A673 (cell line): ENCODE data around the gene RANBP3. TPM values are rescaled to one million over a fixed set of nuclear protein-coding genes. Genes with fewer than 3 reads are reported as not detected.

Experiments
- BruUV-seq: library from RNA; stranded (reverse); fragments of 400-500 nt; replicated peaks from 2 replicates; lab custom pipeline; 2021; lab: Mats Ljungman, UMichigan
- CTCF ChIA-PET: fragments of 300-600 bp; sonication (Branson Sonifier 250); formaldehyde crosslinking; loops from one replicate; lab custom pipeline; 2022; ENCODE audit warnings: antibody characterized with exemption; lab: Charles Lee
- POLR2A ChIA-PET: fragments of 300-600 bp; sonication (Branson Sonifier 250); formaldehyde crosslinking; loops from one replicate; lab custom pipeline; 2022; ENCODE audit warnings: antibody characterized with exemption; ENCODE audit not compliant: low non-redundant PET; lab: Charles Lee
- DNase-seq: peaks from one replicate; pipeline ENCODE4 v3.0.0-alpha.2; 2015; ENCODE audit warnings: low spot score
- H3K27ac ChIP-seq: fragments of 200-600 bp; sonication (generic); 2 replicates; pipeline ENCODE4 v1.5.1; 2016; ENCODE audit warnings: mixed run types, low read depth, mild to moderate bottlenecking, mixed read lengths, antibody characterized with exemption, low read length; ENCODE audit not compliant: poor library complexity, severe bottlenecking
- H3K27me3 ChIP-seq: fragments of 200-600 bp; sonication (generic); replicated peaks from 2 replicates; pipeline ENCODE4 v1.6.1; 2017; ENCODE audit warnings: mixed run types, low read depth, mild to moderate bottlenecking, mixed read lengths, antibody characterized with exemption, low read length; ENCODE audit not compliant: insufficient read depth, poor library complexity
- H3K36me3 ChIP-seq: fragments of 200-600 bp; sonication (generic); 2 replicates; pipeline ENCODE4 v1.6.1; 2016; ENCODE audit warnings: mixed run types, mild to moderate bottlenecking, mixed read lengths, antibody characterized with exemption, low read length; ENCODE audit not compliant: insufficient read depth, poor library complexity, severe bottlenecking
- H3K4me1 ChIP-seq: fragments of 200-600 bp; sonication (generic); 2 replicates; pipeline ENCODE4 v1.6.1; 2017; ENCODE audit warnings: mixed run types, mild to moderate bottlenecking, mixed read lengths, antibody characterized with exemption, low read length; ENCODE audit not compliant: insufficient read depth, poor library complexity, severe bottlenecking
- H3K4me3 ChIP-seq: fragments of 200-600 bp; sonication (generic); 2 replicates; pipeline ENCODE4 v1.5.1; 2016; ENCODE audit warnings: low read depth, mixed run types, mild to moderate bottlenecking, mixed read lengths, low read length; ENCODE audit not compliant: poor library complexity, severe bottlenecking
- H3K9me3 ChIP-seq: fragments of 200-600 bp; sonication (generic); 2 replicates; pipeline ENCODE4 v1.6.1; 2016; ENCODE audit warnings: mixed run types, low read depth, mild to moderate bottlenecking, mixed read lengths, antibody characterized with exemption, low read length; ENCODE audit not compliant: poor library complexity, severe bottlenecking
- CTCF ChIP-seq: fragments of 300-800, 200-600 bp; sonication (generic); conservative IDR thresholded peaks from 2 replicates; pipeline ENCODE4 v1.5.1; 2017; ENCODE audit warnings: low read depth, mild to moderate bottlenecking, antibody characterized with exemption, low read length, moderate library complexity, mixed read lengths
- EZH2 ChIP-seq: fragments of 200-600 bp; sonication (generic); IDR thresholded peaks from 2 replicates; pipeline ENCODE4 v1.6.1; 2017; ENCODE audit warnings: borderline replicate concordance, low read depth, mild to moderate bottlenecking, mixed read lengths, antibody characterized with exemption, low read length; ENCODE audit not compliant: poor library complexity, severe bottlenecking
- intact Hi-C: fragments of 100-400 bp; cut with micrococcal nuclease; formaldehyde crosslinking; loops from one replicate; pipeline ENCODE4 v1.10.0; 2022; ENCODE audit not compliant: unreplicated experiment
- total RNA-seq: library from RNA; stranded (reverse); gene quantifications from 2 replicates; pipeline ENCODE4 v1.2.3, GENCODE V29; 2021

RANBP3 gene
- total RNA-seq, 1 experiment from 2014 or later, result 130 TPM

- H3K27ac ChIP-seq, result peak overlapping the region; percentile 21
- POLR2A ChIA-PET, result no interaction called here
- H3K27me3 ChIP-seq, result no peaks in the 10 kb centered on the region
- TF ChIP-seq CTCF (no peak), EZH2 (no peak)
- intact Hi-C loops, result no loop called here
- H3K4me1 ChIP-seq, result peaks cover 3% of the 10 kb centered on the region
- peak overlapping the region; percentile 31 for H3K4me3 ChIP-seq
- no peaks in the 10 kb centered on the region for H3K9me3 ChIP-seq
- CTCF ChIA-PET, result interaction anchor here (0.5 to 1.5 kb wide), 3 partner anchors 22 to 1107 kb away, joined by 3 to 4 read pairs (median 4); no protein-coding TSS in a partner anchor
- DNase-seq, result peak; percentile 64
- BruUV-seq, result no TSS peak
- no peaks in the 10 kb centered on the region for H3K36me3 ChIP-seq
Measured at GRCh38 chr19:5990289-5990797, 12.4 kb upstream of the RANBP3 start.

GRCh38 chr19:5989388-5990074, 11.6 kb upstream of the RANBP3 start:
- no peaks in the 10 kb centered on the region for H3K9me3 ChIP-seq
- ChIA-PET CTCF (interaction anchor here (0.5 to 1.5 kb wide), 4 partner anchors 22 to 367 kb away, joined by 3 to 9 read pairs (median 6); no protein-coding TSS in a partner anchor), POLR2A (no interaction called here)
- DNase-seq, result no peak
- H3K36me3 ChIP-seq, result no peaks in the 10 kb centered on the region
- no peak overlapping the region for H3K4me3 ChIP-seq
- H3K27ac ChIP-seq, result peak overlapping the region; percentile 21
- BruUV-seq, result no TSS peak
- intact Hi-C loops, result no loop called here
- H3K27me3 ChIP-seq, result no peaks in the 10 kb centered on the region
- TF ChIP-seq EZH2 (no peak), CTCF (no peak)
- H3K4me1 ChIP-seq, result peaks cover 8% of the 10 kb centered on the region

- TF ChIP-seq EZH2 (no peak), CTCF (no peak)
- H3K27me3 ChIP-seq, result no peaks in the 10 kb centered on the region
- no TSS peak for BruUV-seq
- no peak overlapping the region for H3K27ac ChIP-seq
- DNase-seq, result peak; percentile 54
- H3K4me3 ChIP-seq, result no peak overlapping the region
- CTCF ChIA-PET, result interaction anchor here (0.5 to 1.2 kb wide), 5 partner anchors 34 to 368 kb away, joined by 3 to 9 read pairs (median 3); no protein-coding TSS in a partner anchor
- H3K9me3 ChIP-seq, result no peaks in the 10 kb centered on the region
- no peaks in the 10 kb centered on the region for H3K36me3 ChIP-seq
- intact Hi-C loops, result no loop called here
- POLR2A ChIA-PET, result no interaction called here
- peaks cover 14% of the 10 kb centered on the region for H3K4me1 ChIP-seq
Measured at GRCh38 chr19:5988517-5989387, 10.8 kb upstream of the RANBP3 start.
